Measurements from ENCODE around the gene RGL4.
"Not testable (repeated sequence)": the region's sequence is repeated elsewhere in the genome, so short reads cannot be mapped to it uniquely, and the experiment has no call there.

The RGL4 gene

DNA sequence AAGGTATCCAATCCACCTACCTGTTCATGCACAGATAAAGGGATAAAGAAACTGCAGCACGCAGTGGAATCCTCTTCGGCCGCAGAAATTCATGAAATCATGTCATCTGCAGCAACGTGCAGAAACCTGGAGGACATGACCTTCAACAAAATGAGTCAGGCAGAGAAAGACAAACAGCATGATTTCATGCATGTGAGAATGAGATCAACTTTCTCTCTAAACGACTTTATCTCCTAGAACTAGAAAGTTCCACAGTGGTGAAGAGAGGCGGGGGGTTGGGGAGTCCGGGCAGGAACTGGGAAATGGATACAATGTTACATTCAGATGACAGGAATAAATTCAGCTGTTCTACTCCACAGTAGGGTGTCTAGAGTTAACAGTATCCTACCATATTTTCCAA lies 9.9 kb downstream of the RGL4 start:
- DNase-seq, result no peak

DNA sequence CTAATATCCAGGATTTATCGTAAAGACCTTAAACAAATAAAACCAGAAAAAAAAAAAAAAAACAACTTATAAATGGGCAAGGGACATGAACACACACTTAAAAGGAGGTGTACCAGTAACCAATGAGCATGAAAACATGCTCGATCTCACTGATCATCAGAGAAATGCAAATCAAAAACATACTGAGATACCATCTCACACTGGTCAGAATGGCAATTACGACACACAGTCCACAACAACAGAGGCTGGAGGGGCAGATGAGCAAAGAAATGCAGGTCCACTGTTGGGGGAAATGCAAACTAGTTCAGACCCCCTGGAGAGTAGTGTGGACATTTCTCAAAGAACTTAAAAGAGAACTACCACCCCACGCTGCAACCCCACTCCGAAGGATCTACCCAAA lies 13.2 kb downstream of the RGL4 start:
- no peak for DNase-seq

DNA sequence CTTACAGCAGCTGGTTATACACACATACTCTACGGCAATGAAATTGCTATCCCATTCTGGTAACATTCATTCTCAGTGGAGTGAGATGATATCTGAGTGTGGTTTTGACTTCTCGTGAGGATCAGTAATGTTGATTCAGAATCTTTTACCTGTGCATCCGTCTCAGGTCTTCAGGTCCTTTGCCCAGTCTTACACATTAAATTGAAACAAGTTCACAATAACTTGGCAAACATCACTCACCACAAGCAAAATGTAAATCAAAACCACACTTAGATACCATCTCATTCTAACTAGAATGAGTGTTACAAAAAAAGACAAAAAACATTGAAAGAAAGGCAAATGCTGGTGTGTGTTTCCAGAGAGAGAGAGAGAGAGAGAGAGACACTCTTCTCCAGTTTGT lies 14.0 kb downstream of the RGL4 start:
- no peak for DNase-seq

DNA sequence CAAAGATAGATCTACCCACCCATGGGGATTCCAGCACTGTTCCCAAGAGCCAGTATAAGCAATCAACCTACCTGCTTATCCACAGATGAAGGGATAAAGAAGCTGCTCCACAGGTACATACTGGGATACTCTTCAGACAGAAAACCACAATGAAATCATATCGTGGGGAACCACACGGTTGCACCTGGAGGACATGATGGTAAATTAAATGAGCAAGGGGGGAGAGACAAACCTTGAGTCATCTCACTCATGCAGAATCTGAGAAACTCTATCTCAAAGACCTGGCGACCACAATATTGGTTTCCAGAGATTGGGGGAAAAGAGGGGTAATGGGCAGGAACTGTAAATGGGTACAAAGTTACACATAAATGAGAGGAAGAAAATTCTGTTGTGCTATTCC lies 14.5 kb downstream of the RGL4 start:
- no peak for DNase-seq

DNA sequence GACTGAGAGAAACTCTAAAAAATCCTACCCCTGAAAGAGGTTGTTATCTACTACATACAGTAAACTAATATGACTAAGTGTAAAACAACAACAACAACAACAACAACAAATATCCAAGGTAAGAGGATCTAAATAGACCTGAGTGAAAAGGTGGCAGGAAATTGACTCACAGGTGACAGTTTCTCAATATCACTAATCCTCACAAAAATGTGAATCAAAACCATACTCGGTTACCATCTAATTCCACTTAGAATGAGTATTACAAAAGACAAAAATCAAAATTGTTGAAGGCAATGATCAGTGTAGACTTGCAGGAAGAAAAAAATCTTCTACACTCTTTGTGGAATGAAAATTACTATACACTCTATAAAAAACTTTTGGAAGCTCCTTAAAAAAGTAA lies 17.5 kb downstream of the RGL4 start:
- no peak for DNase-seq

DNA sequence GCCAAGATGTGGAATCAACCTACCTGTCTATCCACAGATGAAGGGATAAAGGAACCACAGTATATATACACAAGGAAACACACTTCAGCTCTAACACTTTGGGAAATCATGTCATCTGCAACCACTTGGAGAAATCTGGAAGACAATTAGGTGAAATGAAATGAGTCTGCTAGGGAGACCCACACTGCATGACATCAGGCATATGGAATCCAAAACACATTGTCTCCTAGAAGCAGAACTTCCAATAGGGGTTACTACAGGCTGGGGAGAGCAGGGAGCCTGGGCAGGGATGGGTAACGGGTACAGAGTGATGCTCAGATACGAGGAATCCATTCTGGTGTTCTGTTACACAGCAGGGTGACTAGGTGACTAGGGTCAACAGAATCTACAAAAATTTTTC lies 18.3 kb downstream of the RGL4 start:
- no peak for DNase-seq

DNA sequence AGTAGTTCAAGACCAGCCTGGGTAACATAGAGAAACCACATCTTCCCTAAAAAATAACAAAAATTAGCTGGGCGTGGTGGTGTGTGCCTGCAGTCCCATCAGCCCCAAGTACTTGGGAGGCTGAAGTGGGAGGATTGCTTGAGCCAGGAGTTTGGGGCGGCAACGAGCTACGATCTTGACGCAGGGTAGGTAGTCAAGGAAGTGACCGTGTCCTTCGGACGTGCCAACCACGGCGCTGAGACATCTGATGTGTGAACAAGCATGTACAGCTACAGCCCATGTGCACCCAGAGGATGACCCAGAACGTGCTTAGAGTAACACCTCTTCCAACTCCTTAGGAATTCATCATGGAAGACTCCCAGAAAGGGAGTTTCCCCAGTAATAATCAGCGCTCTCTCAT lies 21.4 kb downstream of the RGL4 start:
- DNase-seq, result no peak

DNA sequence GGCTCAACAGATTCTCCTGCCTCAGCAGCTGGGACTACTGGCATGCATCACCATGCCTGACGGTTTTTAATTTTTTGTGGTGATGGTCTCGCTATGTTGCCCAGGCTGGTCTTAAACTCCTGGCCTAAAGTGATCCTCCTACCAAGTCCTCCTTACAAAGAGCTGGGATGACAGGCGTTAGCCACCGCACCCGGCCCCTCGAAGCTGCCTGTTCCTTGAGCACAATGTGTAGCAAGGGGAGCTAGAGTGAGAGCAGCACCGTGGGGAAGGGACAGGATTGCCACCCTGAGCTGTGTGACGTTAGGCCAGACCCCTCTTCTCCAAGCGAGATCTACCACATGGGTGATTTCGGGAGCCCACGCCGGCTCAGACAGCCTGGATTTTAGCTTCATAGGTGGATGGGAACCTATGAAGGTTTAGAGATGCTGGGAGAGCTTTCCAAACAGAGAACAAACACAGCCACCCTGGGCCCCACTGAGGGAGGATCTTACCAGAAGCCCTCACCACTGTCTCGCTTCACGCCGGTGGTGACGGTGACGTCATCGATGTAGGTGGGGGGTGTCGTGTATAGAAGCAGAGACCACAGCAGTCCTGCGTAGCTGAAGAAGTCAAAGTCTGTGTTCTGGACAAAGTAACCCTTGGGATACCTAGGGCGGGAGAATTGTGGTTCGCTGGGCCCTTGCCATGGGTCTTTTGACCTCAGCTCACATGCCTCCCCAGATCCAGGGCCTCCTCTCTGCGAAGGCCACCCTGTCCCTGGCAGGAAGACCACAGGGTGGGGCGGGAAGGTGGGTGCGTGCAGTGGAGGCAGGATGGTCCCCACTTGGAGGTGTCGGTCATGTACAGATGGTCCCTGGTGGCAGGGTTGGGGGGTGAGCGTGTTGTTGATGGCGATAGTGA lies 23.1 kb downstream of the RGL4 start:
- no peak for DNase-seq

DNA sequence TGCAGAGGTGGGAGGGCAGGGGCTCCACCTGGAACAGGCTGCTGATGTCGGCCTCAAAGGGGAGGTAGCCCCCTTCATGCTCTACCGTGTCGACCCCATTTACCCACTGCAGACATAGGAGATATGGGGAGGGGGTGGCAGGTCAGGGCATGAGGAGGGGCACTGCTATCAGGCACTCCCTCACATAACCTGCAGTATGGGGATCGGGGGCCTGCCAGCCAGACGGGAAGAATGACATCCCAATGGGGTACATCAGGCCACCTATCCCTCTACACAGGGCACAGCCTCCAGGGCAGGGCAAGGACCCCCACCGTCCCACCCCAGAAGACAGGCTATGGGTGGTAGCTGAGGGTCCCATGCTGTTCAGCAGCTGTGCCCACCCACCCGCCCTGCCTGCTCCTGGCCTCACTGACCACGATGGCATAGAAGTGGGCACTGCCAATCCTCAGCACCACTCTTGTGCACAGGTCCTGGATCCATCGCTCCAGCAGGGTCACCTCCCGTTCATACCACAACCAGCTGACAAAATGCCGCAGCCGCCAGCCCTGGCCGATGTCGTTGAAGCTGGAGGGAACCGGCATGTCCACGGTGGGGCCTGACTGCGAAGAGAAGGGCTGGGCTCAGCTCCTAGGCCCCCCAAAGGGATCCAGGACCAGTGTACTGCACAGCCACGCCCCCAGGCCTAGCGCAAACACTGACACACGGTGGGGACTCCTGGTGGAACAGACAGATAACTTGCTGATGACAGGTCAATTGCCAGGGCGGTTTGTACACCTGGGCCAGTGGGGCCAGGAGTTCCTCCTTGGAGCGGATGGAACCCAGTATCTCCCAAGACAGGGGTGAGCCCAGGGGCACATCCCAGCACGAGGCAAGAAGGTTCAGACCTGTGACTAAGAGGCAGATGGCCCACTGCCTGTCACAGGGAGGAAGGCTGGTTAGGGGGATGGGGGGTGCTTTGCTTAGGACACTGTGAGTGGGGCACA lies 24.1 kb downstream of the RGL4 start:
- DNase-seq, result no peak

DNA sequence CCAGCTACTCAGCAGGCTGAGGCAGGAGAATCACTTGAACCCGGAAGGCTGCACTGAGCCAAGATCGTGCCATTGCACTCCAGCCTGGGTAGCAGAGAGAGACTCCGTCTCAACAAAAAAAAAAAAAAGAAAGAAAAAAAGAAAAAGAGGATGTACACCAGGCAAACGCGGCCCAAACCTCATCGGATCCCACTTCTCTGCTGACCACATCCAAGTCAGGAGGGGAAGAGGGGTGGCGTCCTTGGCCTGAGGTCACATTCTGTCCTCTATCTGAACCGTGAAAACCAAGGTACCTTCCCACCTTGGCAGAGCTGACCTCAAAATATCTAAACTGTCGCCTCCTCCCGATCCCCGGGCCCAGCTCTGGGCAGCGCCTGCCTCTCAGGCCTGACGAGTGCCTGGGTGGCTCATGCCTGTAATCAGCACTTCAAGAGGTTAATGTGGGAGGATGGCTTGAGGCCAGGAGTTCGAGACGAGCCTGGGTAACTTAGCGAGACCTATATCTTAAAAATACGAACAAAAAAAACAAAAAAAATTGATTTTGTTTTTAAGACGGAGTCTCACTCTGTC lies 25.1 kb downstream of the RGL4 start:
- no peak for DNase-seq

DNA sequence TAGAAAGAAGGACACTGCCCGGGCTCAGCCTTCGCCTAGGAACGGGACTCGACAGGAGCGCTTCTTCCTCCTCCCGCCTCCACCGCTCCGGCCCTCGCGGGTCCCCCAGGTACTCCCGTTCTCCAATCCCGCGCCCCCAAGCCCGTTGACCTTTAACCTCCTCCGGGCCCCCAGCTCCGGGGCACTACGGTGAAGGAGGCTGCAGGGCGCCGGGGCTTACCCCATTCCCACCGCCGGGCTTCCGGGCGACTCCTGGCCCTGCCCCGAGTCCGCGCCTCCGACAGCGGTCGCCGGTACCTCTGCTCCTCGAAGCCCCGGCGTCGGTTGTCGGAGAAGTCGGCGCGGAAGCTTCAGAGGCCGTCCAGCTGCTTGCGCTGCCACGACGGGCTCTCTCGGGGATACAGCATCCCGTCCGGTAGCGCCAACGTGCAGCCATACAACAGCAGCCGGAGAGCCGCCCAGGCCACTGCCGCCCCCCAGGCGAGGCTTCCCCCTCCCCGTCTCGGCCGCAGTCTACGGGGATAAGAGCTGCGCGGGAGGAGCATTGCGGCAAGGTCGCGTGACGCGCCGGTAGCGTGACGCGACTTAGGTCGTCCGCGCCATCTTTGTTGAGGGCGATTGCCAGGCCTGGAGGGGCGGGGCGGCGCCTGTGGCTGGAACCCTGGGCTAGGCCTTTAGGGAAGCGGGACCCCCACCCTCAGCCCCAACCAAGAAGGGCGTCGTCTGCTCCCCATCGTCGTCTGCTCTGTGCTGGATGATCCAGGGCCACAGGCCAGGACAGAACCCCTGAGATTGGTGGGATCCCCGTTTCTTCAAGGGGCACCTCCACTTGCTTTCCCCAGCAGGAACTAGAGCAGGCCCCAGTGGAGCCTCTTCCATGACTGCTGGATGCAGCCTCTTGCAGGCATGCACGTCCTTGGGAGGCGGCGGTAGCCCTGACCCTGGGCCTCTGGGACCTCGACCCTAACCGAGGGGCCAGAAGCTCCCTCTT lies 26.3 kb downstream of the RGL4 start:
- DNase-seq, result peak; percentile 96

DNA sequence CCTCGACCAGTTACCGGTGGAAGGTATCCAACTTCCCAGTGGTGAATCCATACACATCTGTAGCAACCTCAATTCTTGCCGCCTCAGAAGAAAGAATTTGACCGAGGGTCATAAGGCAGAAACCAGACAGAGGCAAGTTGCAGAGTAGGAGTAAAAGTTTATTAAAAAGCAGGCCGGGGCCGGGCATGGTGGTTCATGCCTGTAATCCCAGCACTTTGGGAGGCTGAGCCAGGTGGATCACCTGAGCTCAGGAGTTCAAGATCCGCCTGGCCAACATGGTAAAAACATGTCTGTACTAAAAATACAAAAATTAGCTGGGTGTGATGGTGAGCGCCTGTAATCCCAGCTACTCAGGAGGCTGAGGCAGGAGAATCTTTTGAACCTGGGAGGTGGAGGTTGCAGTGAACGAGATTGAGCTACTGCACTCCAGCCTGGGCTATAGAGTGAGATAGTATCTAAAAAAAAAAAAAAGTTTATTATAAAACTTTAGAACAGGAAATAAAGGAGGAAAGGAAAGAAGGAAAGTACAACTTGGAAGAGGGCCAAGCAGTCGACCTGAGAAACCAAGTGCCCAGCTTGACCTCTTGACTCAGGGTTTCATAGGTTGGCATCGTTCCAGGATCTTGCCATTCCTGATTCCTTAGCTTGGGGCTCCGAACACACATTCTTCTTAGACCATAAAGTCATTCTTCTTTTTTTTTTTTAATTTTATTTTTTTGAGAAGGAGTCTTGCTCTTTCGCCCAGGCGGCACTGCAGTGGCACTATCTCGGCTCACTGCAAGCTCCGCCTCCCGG lies 27.8 kb downstream of the RGL4 start:
- DNase-seq, result peak; percentile 6

DNA sequence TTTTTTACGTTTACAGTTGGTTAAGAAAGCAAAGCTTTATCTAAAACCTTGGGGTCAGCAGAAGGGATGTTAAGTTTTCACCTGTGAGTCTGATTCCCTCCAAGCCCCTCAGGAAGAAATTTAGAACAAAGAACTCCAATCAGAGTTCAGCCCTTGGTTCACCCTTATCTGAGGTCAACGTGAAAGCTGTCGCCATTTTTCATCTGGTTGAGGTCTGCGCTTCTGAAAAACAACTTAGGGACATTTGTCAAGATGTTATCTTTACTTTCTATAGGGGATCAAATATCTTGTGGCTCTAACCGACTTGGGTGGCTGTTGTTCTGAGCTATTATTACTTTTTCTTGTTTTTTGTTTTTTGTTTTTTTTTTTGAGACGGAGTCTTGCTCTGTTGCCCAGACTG lies 30.0 kb downstream of the RGL4 start:
- DNase-seq, result no peak

DNA sequence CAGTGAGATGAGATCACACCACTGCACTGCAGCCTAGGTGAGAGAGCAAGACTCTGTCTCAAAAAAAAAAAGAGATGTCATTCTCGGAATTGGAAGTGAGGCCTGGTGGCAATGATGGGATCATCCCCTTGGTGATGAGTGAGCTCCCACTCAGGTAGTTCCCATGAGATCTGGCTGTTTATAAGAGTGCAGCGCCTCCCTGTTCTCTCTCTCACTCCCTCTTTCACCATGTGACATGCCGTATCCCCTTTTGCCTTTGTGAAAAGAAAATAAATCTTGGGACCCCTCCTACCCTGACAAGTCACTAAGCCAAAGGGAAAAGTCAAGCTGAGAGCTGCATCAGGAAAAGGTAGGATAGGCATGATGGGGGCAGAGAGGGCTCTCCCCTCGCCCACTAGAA lies 31.3 kb downstream of the RGL4 start:
- DNase-seq, result peak; percentile 43

DNA sequence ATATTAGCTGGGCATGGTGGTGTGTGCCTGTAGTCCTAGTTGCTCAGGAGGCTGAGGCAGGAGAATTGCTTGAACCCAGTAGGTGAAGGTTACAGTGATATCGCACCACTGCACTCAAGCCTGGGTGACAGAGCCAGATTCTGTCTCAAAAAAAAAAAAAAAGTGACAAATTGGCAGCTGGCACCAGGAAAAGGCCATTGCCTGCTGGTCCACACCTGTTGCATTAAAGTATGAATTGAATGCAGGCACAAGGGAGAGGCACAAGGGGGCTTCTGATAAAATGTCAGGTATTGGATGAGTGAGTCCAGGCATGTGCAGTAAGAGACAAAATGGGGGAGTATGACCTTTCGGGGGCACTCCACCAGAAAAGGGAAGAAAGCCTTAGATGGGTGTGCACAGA lies 31.9 kb downstream of the RGL4 start:
- peak; percentile 6 for DNase-seq

DNA sequence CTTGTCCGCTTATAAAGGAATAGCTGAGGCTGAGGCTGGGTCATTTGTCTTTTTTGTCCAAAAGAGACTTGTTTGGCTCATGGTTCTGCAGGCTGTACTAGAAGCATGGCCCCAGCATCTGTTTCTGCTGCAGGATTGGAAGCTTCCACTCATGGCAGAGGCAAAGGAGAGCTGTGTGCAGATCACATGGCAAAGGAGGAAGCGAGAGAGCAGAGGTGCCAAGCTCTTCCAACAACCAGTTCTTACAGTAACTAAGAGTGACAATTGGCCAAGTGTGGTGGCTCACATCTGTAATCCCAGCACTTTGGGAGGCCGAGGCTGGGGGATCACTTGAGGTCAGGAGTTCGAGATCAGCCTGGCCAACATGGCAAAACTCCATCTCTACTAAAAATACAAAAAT lies 37.3 kb downstream of the RGL4 start:
- not testable (repeated sequence) for DNase-seq

DNA sequence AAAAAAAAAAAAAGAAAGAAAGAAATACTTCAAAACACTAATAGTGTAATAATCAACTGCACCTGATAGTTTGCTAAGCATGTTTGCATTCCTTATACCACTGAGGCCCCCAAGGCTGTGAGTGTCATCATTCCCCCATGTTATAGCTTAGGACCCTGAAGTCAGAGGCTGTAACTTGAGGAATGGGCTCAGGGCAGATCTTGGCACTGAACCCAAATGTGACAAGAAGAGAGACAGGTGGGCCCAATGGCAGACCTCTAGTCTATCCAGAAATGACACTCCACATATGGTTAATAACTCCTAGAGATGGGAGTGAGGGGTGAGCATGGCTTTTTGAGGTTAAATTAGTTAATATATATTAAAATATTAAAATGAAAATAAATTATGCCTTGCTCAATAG lies 46.9 kb downstream of the RGL4 start:
- no peak for DNase-seq

DNA sequence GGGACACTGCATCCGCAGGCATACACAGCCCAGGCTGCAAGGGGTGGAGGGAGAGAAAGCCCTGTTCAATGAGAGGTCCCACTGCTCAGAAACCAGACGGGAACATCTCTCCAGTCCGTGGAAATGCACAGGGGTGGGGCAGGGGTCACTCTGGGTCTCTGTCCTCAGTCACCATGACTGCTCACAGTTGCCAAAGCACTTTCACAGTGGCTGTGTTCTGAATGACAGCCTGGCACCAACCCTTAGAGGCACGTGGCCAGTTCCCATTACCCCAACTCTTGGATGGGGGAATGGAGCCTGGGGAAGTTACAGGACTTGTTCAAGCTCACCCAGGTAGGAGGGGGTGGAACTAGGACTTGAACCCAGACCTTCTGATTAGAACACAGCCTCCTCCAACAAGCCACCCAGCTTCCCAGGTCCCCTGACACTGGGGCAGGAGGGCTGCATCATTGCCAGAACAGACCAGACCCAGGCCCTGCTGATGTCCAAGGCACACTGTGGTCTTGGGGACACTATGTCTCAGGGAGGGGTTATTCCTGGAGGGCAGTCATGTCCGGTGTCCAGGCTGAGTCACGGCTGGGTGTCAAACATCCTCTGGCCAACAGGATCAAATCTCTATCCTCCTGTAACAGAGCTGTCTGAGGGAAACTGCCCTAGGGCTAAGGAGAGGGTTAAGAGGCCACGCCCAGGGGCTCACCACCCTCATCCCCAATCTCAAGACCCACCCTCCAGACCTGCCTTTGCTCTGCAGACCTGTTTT lies 51.9 kb downstream of the RGL4 start:
- DNase-seq, result no peak

DNA sequence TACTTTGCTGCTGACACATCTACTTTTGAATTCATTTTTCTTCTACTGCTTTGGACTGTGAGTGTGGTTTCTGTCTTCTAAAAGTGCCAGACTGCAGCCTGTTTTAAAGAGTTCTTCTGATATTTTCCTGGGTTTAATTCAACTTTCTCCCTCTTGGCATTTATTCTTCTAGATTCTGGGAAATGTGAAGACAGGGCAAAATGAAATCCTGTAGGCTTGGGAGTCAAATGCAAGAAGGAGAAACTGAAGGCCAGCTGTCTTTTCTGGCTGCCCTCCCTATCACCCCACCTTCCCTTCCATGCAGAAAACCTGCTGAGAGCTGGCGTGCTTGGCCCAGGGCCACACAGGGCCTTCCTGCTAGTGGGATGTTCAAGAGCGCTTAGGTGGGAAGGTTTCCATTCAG lies 52.5 kb downstream of the RGL4 start:
- DNase-seq, result no peak

DNA sequence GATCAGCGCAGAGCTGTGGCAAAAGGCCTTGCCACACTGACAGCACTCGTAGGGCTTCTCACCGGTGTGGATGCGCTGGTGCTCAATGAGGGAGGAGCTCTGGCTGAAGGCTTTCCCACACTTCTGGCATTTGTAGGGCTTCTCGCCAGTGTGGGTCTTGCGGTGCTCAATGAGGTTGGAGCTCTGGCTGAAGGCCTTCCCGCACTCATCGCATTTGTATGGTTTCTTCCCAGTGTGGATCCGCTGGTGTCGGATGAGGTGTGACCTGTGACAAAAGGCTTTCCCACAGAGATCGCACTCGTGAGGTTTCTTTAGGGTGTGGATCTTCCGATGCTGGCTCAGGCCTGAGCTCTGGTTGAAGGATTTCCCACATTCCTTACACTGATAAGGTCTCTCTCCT lies 53.2 kb downstream of the RGL4 start:
- no peak for DNase-seq

DNA sequence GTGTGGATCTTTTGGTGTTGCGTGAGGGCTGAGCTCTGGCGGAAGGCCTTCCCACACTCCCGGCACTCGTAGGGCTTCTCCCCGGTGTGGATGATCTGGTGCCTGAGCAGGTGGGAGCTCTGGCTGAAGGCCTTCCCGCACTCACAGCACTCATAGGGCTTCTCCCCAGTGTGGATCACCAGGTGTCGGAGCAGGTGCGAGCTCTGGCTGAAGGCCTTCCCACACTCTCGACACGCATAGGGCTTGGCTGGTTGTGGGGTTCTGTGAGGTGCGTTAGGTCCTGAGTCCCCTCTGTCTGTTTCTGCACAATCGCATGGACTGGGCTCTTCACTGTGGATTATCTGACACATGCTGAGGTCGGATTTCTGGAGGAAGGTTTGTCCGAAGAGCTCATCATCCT lies 53.7 kb downstream of the RGL4 start:
- DNase-seq, result no peak

Measured in NCI-H69 (cell line).